ENCODE measurements around the gene TMPRSS13. TPM values are rescaled to one million over a fixed set of nuclear protein-coding genes. Genes with fewer than 3 reads are reported as not detected.

TMPRSS13 gene
- total RNA-seq, 1 experiment from 2014 or later: 0.50 TPM

DNA sequence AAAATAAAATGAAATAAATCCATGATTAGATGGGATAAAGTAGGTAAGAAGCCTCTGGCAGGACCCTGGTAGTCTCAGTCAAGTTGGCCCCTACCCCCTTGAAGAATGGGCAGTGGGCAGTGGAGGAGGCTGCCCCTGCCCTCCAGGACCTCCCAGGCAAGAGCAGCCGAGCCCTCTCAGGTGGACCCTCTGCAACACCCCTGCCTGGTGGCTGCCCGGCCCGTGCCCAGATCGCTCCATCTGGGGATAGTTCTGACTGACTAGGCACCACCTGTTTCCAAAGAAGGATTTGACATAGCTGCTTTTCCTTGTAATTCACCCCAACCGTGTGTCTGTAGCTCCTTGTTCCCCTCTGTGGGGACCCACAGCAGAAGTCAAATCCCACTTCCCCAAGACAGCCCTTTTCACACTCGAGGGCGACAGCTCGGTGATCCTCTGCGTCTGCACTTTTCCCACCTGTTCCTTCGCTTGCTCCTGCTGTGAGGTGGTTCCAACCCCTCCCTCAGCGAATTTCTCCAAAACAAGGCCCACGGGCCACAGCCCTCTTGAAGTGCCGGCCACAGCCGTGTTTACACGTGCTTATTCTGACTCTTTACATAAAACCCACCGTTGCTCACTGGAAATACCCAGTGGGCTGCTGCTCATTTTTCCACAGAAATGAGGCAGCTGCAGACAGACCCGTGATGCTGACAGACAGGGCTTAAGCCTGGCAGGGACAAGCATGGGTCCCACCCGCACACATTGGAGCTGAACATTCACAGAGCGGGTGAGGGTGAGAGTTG is 5.5 kb upstream of the TMPRSS13 start:
- Histone ChIP-seq H2AK5ac (ENCODE audit: insufficient read length, low read length) (no peak overlapping the region), H4K8ac (replicated peaks; ENCODE audit: insufficient read length, low read depth, low read length) (no peak overlapping the region), H3K79me2 (ENCODE audit: insufficient read depth, low read length) (no peaks in the 10 kb centered on the region), H4K5ac (ENCODE audit: insufficient read length, low read depth, low read length) (no peak overlapping the region), H3K4ac (ENCODE audit: low read depth, low read length) (no peak overlapping the region), H2BK5ac (ENCODE audit: insufficient read length, low read length) (no peak overlapping the region), H3K4me2 (ENCODE audit: insufficient read depth, insufficient read length, low read length) (no peak overlapping the region), H3K27ac (ENCODE audit: insufficient read length, low read depth, low read length) (no peak overlapping the region), H2BK15ac (ENCODE audit: low read depth, low read length) (no peak overlapping the region), H3K27me3 (ENCODE audit: insufficient read depth, low read length) (no peaks in the 10 kb centered on the region), H3K23me2 (ENCODE audit: insufficient read length, low read depth, low read length, poor library complexity, severe bottlenecking) (no peaks in the 10 kb centered on the region), H3K18ac (ENCODE audit: insufficient read length, low read depth, low read length) (no peak overlapping the region), H3K9ac (ENCODE audit: extremely low read depth, insufficient read length, low read length) (no peak overlapping the region), H3K14ac (ENCODE audit: insufficient read depth, low read length) (no peak overlapping the region), H4K20me1 (ENCODE audit: control insufficient read depth, insufficient read depth, insufficient read length) (no peaks in the 10 kb centered on the region), H2BK20ac (ENCODE audit: low read depth, low read length, poor library complexity, severe bottlenecking) (no peak overlapping the region), H3K4me1 (ENCODE audit: insufficient read depth, low read length) (no peaks in the 10 kb centered on the region), H2BK12ac (ENCODE audit: insufficient read length, low read depth, low read length) (no peak overlapping the region), H4K91ac (ENCODE audit: insufficient read length, low read depth, low read length) (no peak overlapping the region), H3K23ac (ENCODE audit: insufficient read length, low read depth, low read length) (no peak overlapping the region), H2BK120ac (ENCODE audit: low read depth, low read length, poor library complexity, severe bottlenecking) (no peak overlapping the region), H3K56ac (ENCODE audit: insufficient read length, low read depth, low read length) (no peak overlapping the region), H3K9me3 (ENCODE audit: control insufficient read depth, low read depth, low read length) (no peaks in the 10 kb centered on the region), H3T11ph (ENCODE audit: low read length) (no peak overlapping the region), H2AFZ (ENCODE audit: low read length) (no peak overlapping the region), H3K79me1 (ENCODE audit: insufficient read depth, low read depth, low read length, poor library complexity, severe bottlenecking) (no peaks in the 10 kb centered on the region)
- Mint-ChIP-seq H3K9me3 (no peaks in the 10 kb centered on the region), H3K4me1 (peaks cover 28 to 30% of the 10 kb centered on the region in 2 experiments), H3K27me3 (ENCODE audit: low read depth) (peaks cover 6% of the 10 kb centered on the region), H3K27ac (peak overlapping the region in 1 of 3 experiments; percentile 25; a peak in 1 of 7 replicates), H3K36me3 (ENCODE audit: insufficient read depth in 1 of 3, low read depth in 3 of 3) (no peaks in the 10 kb centered on the region), H3K4me3 (no peak overlapping the region)
- no CpG with 5 or more reads among the region's 19 CpGs for WGBS (ENCODE audit: extremely low coverage, insufficient read length, low lambda C conversion rate)
- peak; percentile 20 for DNase-seq
- TF ChIP-seq, protein P1, sequence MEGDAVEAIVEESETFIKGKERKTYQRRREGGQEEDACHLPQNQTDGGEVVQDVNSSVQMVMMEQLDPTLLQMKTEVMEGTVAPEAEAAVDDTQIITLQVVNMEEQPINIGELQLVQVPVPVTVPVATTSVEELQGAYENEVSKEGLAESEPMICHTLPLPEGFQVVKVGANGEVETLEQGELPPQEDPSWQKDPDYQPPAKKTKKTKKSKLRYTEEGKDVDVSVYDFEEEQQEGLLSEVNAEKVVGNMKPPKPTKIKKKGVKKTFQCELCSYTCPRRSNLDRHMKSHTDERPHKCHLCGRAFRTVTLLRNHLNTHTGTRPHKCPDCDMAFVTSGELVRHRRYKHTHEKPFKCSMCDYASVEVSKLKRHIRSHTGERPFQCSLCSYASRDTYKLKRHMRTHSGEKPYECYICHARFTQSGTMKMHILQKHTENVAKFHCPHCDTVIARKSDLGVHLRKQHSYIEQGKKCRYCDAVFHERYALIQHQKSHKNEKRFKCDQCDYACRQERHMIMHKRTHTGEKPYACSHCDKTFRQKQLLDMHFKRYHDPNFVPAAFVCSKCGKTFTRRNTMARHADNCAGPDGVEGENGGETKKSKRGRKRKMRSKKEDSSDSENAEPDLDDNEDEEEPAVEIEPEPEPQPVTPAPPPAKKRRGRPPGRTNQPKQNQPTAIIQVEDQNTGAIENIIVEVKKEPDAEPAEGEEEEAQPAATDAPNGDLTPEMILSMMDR (conservative IDR thresholded peaks at IDR 0.05): no peak
